Cerebellar nuclear complex (tissue), 1 donor: Measurements from ENCODE around the gene ADPGK.
"Not testable (repeated sequence)": the region's sequence is repeated elsewhere in the genome, so short reads cannot be mapped to it uniquely, and the experiment has no call there.

ENCODE experiments used
- DNase-seq, 2 experiments: peaks; one replicate each; lab custom pipeline; 2025; lab: John Stamatoyannopoulos, UW

ADPGK gene

GRCh38 chr15:72783640-72784455 is at the start of gene ADPGK:
Gene ADPGK, minus strand, starts transcription at chr15:72783758. Its CDS starts 67 bp downstream, at chr15:72783691.
- DNase-seq, result peak; percentile 25 to 53

GRCh38 chr15:72827226-72827625 is 43.7 kb upstream of the ADPGK start:
- no peak for DNase-seq

GRCh38 chr15:72826611-72827010 is 43.1 kb upstream of the ADPGK start:
- no peak for DNase-seq

- no peak for DNase-seq
These were observed 42.3 kb upstream of the ADPGK start for GRCh38 chr15:72825829-72826228.

GRCh38 chr15:72824781-72825180 is 41.2 kb upstream of the ADPGK start:
- DNase-seq, result no peak

GRCh38 chr15:72824112-72824511 is 40.6 kb upstream of the ADPGK start:
- DNase-seq, result no peak

- DNase-seq, result no peak
These were observed 36.7 kb upstream of the ADPGK start for GRCh38 chr15:72820278-72820677.

- no peak for DNase-seq
These were observed 35.1 kb upstream of the ADPGK start for GRCh38 chr15:72818632-72819031.

- DNase-seq, result no peak
These were observed 29.9 kb upstream of the ADPGK start for GRCh38 chr15:72813345-72814004.

- no peak for DNase-seq
These were observed 25.8 kb upstream of the ADPGK start for GRCh38 chr15:72809329-72809728.

- DNase-seq, result not testable (repeated sequence)
These were observed 23.8 kb upstream of the ADPGK start for GRCh38 chr15:72807346-72807745.

- no peak for DNase-seq
These were observed 19.4 kb upstream of the ADPGK start for GRCh38 chr15:72803006-72803405.

- DNase-seq, result no peak
These were observed 18.2 kb upstream of the ADPGK start for GRCh38 chr15:72801590-72802325.

GRCh38 chr15:72800833-72801481 is 17.4 kb upstream of the ADPGK start:
- no peak for DNase-seq

GRCh38 chr15:72797834-72798233 is 14.3 kb upstream of the ADPGK start:
- DNase-seq, result no peak

GRCh38 chr15:72797338-72797689 is 13.8 kb upstream of the ADPGK start:
- DNase-seq, result no peak

- no peak for DNase-seq
These were observed 13.2 kb upstream of the ADPGK start for GRCh38 chr15:72796515-72797337.

- no peak for DNase-seq
These were observed 12.6 kb upstream of the ADPGK start for GRCh38 chr15:72796210-72796514.

- DNase-seq, result no peak
These were observed 10.5 kb upstream of the ADPGK start for GRCh38 chr15:72793766-72794660.

- no peak for DNase-seq
These were observed 8.9 kb upstream of the ADPGK start for GRCh38 chr15:72792431-72792830.
